ENCODE results near the gene OXGR1.
"Not testable (repeated sequence)": the region's sequence is repeated elsewhere in the genome, so short reads cannot be mapped to it uniquely, and the experiment has no call there.

The OXGR1 gene

GRCh38 chr13:97005625-97006262 lies 11.5 kb upstream of the OXGR1 start:
- DNase-seq (ENCODE audit: low spot score): peak; percentile 60

DNA sequence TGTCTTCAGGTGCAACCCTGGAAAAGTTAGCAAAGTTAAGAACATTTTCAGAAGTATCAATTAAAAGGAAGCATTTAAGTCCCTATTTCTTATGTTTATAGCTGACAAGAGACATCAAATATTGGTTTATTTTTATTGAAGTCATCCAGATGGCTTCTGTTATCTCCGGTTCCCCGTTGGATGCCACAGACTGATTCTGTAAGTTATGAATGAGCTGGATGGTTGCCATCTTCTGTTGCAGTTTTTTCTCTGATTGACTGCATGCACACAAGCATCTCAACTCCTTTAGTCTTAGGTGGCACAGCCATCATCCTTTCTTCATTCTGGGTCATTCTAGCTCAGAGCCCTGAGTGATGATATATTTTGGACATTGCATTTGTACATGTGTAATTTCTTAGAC lies 10.6 kb upstream of the OXGR1 start:
- DNase-seq (ENCODE audit: low spot score): no peak

- DNase-seq (ENCODE audit: low spot score): peak; percentile 23
Observed at GRCh38 chr13:97004096-97004876, 10.0 kb upstream of the OXGR1 start.

DNA sequence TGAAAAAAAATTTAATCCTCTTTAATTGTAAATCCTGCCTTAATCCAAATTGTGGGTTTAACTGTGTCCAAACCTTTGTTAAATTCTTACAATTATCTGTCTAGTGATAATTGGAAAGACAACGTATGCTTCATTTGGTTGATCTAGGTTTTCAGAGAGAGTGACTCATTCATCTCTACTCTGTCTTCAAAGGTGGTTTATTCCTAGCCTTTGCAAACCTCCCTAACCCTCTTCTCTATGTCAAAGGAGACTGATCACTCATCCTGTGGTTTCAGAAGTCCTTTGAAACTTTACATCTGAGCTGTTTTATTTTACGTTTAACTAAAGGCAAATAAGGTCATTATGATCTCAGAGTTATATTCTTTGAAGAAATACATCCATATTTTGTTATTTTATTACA lies 8.8 kb upstream of the OXGR1 start:
- DNase-seq (ENCODE audit: low spot score): peak; percentile 5

DNA sequence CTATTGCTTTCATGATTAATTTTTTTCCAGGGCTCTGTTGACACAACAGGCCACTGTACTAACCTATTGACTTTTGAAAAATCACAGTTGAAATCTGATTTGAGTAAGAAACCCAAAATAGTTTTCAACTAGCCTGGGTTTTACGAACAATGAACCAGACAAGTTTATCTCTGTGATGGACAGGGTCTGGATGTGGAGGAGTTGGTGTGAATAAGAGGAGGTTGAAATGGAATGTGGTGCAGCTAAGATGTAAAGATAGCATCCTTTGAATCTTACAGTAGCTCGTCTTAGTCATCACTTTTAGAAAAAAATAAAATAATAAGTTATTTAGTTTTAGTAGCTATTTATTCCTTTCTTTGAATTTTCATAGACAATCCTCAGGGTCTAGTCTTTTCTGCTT lies 8.3 kb upstream of the OXGR1 start:
- DNase-seq (ENCODE audit: low spot score): no peak

GRCh38 chr13:97001636-97002035 lies 7.4 kb upstream of the OXGR1 start:
- DNase-seq (ENCODE audit: low spot score): no peak

DNA sequence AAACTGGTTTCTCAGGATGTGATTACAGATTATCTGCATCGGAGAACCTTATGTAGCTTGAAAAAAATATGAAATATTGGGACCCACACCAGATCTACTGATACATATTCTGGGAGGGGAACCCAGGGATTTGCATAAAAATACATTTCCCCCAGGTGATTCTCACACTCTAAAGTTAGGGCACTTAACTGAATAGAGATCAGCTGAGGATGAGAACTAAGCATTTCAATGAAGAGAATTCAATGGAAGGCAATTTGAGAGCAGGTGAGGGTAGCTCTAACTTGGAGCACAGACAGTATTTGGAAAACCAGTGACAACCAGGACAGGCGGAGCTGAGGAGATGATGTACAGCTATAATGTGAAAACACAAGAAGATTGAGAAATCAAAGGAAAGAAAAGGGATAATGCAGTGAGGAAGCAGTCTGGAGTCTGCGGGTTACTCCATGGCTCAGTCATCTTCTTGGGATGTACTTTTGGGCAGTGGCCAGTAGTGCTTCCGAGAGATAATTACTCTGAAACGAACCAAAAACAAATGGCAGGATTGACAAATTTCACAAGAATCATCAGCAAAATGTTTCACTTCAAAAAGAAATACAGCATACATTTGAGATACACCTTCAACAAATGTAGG lies 6.1 kb upstream of the OXGR1 start:
- DNase-seq (ENCODE audit: low spot score): no peak

DNA sequence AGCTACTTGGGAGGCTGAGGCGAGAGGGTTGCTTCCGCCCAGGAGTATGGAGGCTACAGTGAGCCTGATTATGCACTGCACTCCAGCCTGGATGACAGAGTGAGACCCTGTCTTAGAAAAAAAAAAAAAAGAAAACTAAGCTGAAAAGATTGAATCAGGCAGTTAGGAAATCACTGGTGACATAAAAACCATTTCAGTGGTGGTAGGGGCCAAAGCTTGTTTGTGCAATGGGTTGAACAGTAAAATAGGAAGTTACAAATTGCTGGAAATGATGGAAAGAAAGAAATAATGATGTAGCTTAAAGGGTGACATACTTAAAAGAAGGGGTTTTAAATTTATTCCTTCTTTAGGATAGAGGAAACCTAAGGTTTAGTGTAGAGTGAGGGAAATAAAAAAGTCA lies 4.8 kb upstream of the OXGR1 start:
- no peak for DNase-seq (ENCODE audit: low spot score)

- DNase-seq (ENCODE audit: low spot score): no peak
Observed at GRCh38 chr13:96998051-96998450, 3.8 kb upstream of the OXGR1 start.

- DNase-seq (ENCODE audit: low spot score): no peak
Observed at GRCh38 chr13:96996886-96997285, 2.6 kb upstream of the OXGR1 start.

DNA sequence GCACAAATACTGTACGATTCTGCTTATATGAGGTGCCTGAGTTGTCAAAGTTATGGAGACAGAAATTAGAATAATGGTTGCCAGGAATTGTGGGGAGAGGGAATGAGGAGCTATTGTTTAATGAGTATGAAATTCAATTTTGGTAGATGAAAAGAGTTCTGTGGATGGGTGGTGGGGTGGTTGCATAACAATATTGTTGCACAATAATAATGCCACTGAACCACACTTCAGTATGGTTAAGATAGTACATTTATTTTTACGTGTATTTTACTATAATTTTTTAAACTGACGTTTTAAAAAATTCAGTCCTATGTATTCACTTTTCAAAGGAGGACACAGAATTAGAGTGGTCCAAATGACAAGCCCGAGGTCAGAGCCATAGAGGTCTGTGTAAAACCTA lies 1.8 kb upstream of the OXGR1 start:
- no peak for DNase-seq (ENCODE audit: low spot score)

DNA sequence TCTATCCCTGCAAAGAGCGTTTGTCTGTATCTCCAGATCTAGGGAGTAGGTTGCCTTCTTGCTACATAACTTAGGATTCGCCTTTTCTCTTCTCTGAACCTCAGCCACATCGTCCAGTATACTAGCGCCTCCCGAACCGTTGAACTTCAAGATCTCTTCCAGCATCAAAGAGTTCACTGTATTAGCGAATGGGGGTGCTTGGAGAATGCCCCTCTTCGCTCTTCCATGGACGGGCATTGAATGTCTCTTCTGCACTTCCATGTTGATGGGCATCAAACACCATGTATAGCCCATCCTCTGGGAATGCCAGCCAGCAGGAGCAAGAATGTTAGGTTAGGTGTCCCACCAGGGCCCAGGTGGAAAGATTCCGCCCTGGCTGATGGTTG lies 575 bp upstream of the OXGR1 start:
- no peak for DNase-seq (ENCODE audit: low spot score)

DNA sequence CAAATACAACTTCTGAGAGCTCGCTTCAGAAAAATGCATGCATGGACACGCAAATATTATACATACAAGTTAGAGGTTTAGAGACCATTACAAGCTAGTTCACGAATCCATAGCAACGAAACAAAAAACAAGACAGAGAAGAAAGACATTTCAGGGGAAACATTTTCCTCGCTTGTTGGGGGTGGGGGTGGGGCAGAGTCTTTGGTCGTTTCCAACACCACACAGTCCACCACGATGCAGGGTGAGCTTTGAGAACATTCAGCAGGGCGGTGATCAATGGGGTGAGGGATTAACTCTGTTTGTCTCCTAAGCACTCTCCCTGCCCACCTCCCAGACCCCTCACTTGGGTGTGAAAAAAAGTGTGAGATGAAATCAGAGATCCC lies 651 bp downstream of the OXGR1 start:
- DNase-seq (ENCODE audit: low spot score): no peak

DNA sequence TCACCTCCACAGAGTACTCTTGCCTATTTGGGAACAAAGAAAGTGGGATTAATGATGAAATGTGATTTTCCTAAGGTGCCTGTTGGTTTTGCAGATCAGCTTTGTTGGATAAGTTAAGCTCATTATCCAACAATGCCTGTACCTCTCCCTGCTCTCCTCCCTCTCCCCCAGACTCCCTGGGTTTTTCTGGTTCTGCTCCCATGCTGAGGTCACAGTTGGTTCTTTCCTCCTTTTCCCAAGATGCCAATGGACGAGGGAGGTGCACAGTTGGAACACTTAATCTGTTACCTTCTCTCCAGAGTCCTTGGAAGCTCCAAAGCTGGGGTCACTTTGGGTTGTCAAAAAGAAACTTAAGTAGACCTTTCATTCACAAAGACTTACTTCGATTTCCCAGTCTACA lies 1.6 kb downstream of the OXGR1 start:
- DNase-seq (ENCODE audit: low spot score): no peak

GRCh38 chr13:96991072-96991471 lies 3.2 kb downstream of the OXGR1 start:
- DNase-seq (ENCODE audit: low spot score): no peak

DNA sequence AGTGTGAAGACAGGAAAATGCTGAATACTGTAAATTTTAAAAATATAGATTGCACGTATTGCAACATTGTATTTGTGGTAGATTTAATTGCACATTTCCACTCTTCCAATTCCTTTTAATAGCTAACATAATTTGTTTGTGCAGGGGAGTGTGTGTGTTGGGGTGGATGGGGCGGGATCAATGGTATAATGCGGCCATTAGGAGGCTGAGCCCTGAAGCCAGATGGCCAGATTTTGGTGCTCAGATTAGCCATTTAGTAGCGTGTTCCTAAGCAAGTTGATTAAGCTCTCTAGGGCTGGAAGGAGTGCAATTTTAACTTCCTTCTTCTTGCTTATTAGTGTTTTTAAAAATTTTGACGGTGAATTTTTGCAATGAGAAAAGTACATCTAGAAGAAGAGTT lies 5.8 kb downstream of the OXGR1 start:
- no peak for DNase-seq (ENCODE audit: low spot score)

GRCh38 chr13:96984051-96984508 lies 10.2 kb downstream of the OXGR1 start:
- DNase-seq (ENCODE audit: low spot score): peak; percentile 52

GRCh38 chr13:96982672-96983071 lies 11.6 kb downstream of the OXGR1 start:
- DNase-seq (ENCODE audit: low spot score): no peak

- not testable (repeated sequence) for DNase-seq (ENCODE audit: low spot score)
Observed at GRCh38 chr13:96979861-96980260, 14.4 kb downstream of the OXGR1 start.

GRCh38 chr13:96968027-96968426 lies 26.2 kb downstream of the OXGR1 start:
- DNase-seq (ENCODE audit: low spot score): no peak

- DNase-seq (ENCODE audit: low spot score): no peak
Observed at GRCh38 chr13:96967248-96967745, 27.0 kb downstream of the OXGR1 start.

DNA sequence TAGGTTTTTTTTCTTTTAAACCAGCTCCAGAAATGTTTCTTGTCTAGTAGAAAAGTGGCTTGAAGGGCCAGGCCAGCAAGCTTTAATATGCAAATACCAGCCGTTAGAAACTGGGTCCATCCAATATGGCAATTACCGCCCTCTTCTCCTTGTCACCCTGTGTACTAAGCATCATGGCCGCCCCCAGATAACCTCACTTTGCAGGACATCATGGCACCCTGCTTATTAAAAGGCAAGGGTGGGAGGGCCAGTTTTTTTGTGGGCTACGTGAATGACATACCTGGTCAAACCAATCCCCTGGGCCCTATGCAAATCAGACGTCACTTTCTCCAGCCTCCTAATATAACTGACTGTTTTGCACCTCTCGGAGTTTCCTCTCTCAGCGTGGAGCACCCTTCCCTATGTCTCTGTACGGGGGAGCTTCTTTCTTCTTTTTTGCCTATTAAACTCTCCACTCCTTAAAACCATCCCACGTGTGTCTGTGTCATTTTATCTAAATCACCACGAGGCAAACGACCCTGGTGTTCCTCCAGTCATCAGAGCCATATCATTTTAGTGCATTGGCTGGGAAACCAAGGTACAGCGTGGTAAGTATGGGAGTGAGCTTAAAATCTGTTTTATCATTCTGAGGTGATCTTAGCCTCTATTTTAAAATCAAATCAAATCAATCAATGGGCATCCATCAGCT lies 27.7 kb downstream of the OXGR1 start:
- DNase-seq (ENCODE audit: low spot score): no peak

All from kidney tubule cell (primary cell).